Uterus (tissue), 4 donors: ENCODE measurements around the gene NISCH. TPM values are rescaled to one million over a fixed set of nuclear protein-coding genes. Genes with fewer than 3 reads are reported as not detected.
A peak's percentile ranks its signal among the peaks of the same experiment; 100 is the strongest.

Source experiments
- DNase-seq, 2 donors: peaks; one replicate each; pipeline ENCODE4 v3.0.0-alpha.2; 2019 to 2020
- H3K27ac ChIP-seq, 2 donors: fragments of 200-600 bp; sonication (generic); 1 replicate in 1 of 2; 2 replicates in 1 of 2; pipeline ENCODE4 v1.5.1; 2016 to 2018
- H3K27me3 ChIP-seq, 2 donors: fragments of 200-600 bp; sonication (generic); one replicate each; pipeline ENCODE4 v1.5.1; 2018 to 2019; ENCODE audit warnings: control low read depth in 1 of 2
- H3K36me3 ChIP-seq, 2 donors: fragments of 200-600 bp; sonication (generic); one replicate each; pipeline ENCODE4 v1.5.1; 2019; ENCODE audit warnings: control low read depth in 1 of 2
- H3K4me1 ChIP-seq, 2 donors: fragments of 200-600 bp; sonication (generic); one replicate each; pipeline ENCODE4 v1.5.1; 2018 to 2019; ENCODE audit warnings: control low read depth in 1 of 2
- H3K4me3 ChIP-seq, 2 donors: fragments of 200-600 bp; sonication (generic); 1 replicate in 1 of 2; 2 replicates in 1 of 2; pipeline ENCODE4 v1.5.1; 2018 to 2019; ENCODE audit warnings: mild to moderate bottlenecking in 1 of 2
- H3K9me3 ChIP-seq, 2 donors: fragments of 200-600 bp; sonication (generic); one replicate each; pipeline ENCODE4 v1.5.1; 2019; ENCODE audit warnings: control low read depth in 1 of 2
- CTCF ChIP-seq, 4 experiments: fragments of 200-600 bp in 2 of 4; fragments of 450-650 bp in 2 of 4; sonication (generic) in 2 of 4; IDR thresholded peaks; one replicate each; pipeline ENCODE4 v1.5.1; 2016 to 2019; ENCODE audit warnings: antibody characterized with exemption in 4 of 4, mild to moderate bottlenecking in 2 of 4, moderate library complexity in 1 of 4
- POLR2A ChIP-seq, 2 donors: fragments of 450-650 bp; IDR thresholded peaks; one replicate each; pipeline ENCODE4 v1.6.1; 2016; ENCODE audit warnings: antibody characterized with exemption in 2 of 2, mild to moderate bottlenecking in 1 of 2, moderate library complexity in 1 of 2
- intact Hi-C: fragments of 100-400 bp; cut with DNase I; formaldehyde crosslinking; loops from one replicate; pipeline ENCODE4 v1.15.1; 2023; ENCODE audit warnings: low total_unique reads
- total RNA-seq, 4 donors: library from RNA; depleted of rRNA in 3 of 4; stranded (reverse); fragments of >200 nt in 3 of 4; gene quantifications; one replicate each; pipeline versions ENCODE4 v1.1.0 to v1.2.4, GENCODE V29; 2014 to 2023
- donor health status: DM: yes; HTN: yes; CAD: no.

The NISCH gene
- total RNA-seq, 4 donors from 2014 or later, result 50.0 to 157 (median 114) TPM

- Histone ChIP-seq H3K9me3 (no peaks in the 10 kb centered on the region), H3K4me1 (no peaks in the 10 kb centered on the region), H3K4me3 (no peak overlapping the region), H3K27me3 (no peaks in the 10 kb centered on the region), H3K27ac (no peak overlapping the region), H3K36me3 (no peaks in the 10 kb centered on the region)
- intact Hi-C loops, result no loop called here
- TF ChIP-seq POLR2A (IDR thresholded peaks at IDR 0.05) (no peak), CTCF (IDR thresholded peaks at IDR 0.05) (no peak)
- peak in 1 of 2 donors; percentile 15 for DNase-seq
These were observed 73.4 kb downstream of the NISCH start for GRCh38 chr3:52528586-52529375.

GRCh38 chr3:52529376-52530333 is 74.3 kb downstream of the NISCH start:
- Histone ChIP-seq H3K4me3 (no peak overlapping the region), H3K4me1 (no peaks in the 10 kb centered on the region), H3K27ac (peak overlapping the region; percentile 40 to 47), H3K36me3 (no peaks in the 10 kb centered on the region), H3K27me3 (no peaks in the 10 kb centered on the region), H3K9me3 (no peaks in the 10 kb centered on the region)
- no peak for TF ChIP-seq POLR2A (IDR thresholded peaks at IDR 0.05)
- intact Hi-C loops, result no loop called here
- peak; percentile 40 to 43 for DNase-seq

GRCh38 chr3:52530918-52531826 is 75.8 kb downstream of the NISCH start:
- Histone ChIP-seq H3K4me3 (no peak overlapping the region), H3K4me1 (no peaks in the 10 kb centered on the region), H3K27ac (peak overlapping the region; percentile 17 to 46), H3K9me3 (no peaks in the 10 kb centered on the region), H3K36me3 (no peaks in the 10 kb centered on the region), H3K27me3 (no peaks in the 10 kb centered on the region)
- intact Hi-C loops, result no loop called here
- TF ChIP-seq POLR2A (IDR thresholded peaks at IDR 0.05) (no peak), CTCF (IDR thresholded peaks at IDR 0.05) (no peak)
- no peak for DNase-seq

- H3K27ac ChIP-seq, result peak overlapping the region in 1 of 2 donors; percentile 72
- H3K4me3 ChIP-seq, result no peak overlapping the region
- TF ChIP-seq CTCF (IDR thresholded peaks at IDR 0.05) (no peak), POLR2A (IDR thresholded peaks at IDR 0.05) (no peak)
- H3K27me3 ChIP-seq, result no peaks in the 10 kb centered on the region
- no peaks in the 10 kb centered on the region for H3K36me3 ChIP-seq
- H3K9me3 ChIP-seq, result no peaks in the 10 kb centered on the region
- peak; percentile 17 to 24 for DNase-seq
- intact Hi-C loops, result no loop called here
- H3K4me1 ChIP-seq, result no peaks in the 10 kb centered on the region
These were observed 76.6 kb downstream of the NISCH start for GRCh38 chr3:52531860-52532516.

- H3K27me3 ChIP-seq, result no peaks in the 10 kb centered on the region
- no peaks in the 10 kb centered on the region for H3K9me3 ChIP-seq
- H3K36me3 ChIP-seq, result no peaks in the 10 kb centered on the region
- intact Hi-C loops, result no loop called here
- H3K4me3 ChIP-seq, result peak overlapping the region; percentile 53 to 61
- no peak for TF ChIP-seq POLR2A (IDR thresholded peaks at IDR 0.05)
- TF ChIP-seq CTCF (IDR thresholded peaks at IDR 0.05), result no peak
- peak overlapping the region; percentile 72 to 80 for H3K27ac ChIP-seq
- H3K4me1 ChIP-seq, result peaks cover 0 to 2% of the 10 kb centered on the region in 2 donors
- DNase-seq, result peak; percentile 22 to 50
These were observed 77.1 kb downstream of the NISCH start for GRCh38 chr3:52532517-52532837.
